H1 (cell line): ENCODE data around the gene SEMA5B. TPM values are rescaled to one million over a fixed set of nuclear protein-coding genes. Genes with fewer than 3 reads are reported as not detected.

Experiments
- CTCF ChIA-PET: fragments of 300-600 bp; sonication (Branson Sonifier 250); formaldehyde crosslinking; loops from one replicate; lab custom pipeline; 2021; ENCODE audit not compliant: partially characterized antibody; lab: Charles Lee
- POLR2A ChIA-PET: fragments of 300-600 bp; sonication (Branson Sonifier 250); formaldehyde crosslinking; loops from one replicate; lab custom pipeline; 2021; ENCODE audit warnings: inconsistent platforms; ENCODE audit not compliant: partially characterized antibody; lab: Charles Lee
- DNase-seq, 2 experiments: peaks; one replicate each; pipeline versions ENCODE4 v3.0.0 to v3.0.0-alpha.2; 2010 to 2022; ENCODE audit warnings: low spot score in 2 of 2, low read depth in 1 of 2, mixed read lengths in 1 of 2
- FAIRE-seq: peaks from 2 replicates; lab custom pipeline; 2011; peaks lifted over from hg19 to GRCh38; lab: Jason Lieb, UNC
- H2AFZ ChIP-seq: 2 replicates; pipeline ENCODE4 v1.8.1; 2012; ENCODE audit warnings: low read length, inconsistent platforms
- H2AK5ac ChIP-seq: 2 replicates; pipeline ENCODE4 v1.6.1; 2013; ENCODE audit warnings: low read depth, low read length
- H2BK120ac ChIP-seq: replicated peaks from 2 replicates; pipeline ENCODE3; 2013; ENCODE audit warnings: low read depth, low read length, inconsistent platforms
- H2BK12ac ChIP-seq: 2 replicates; pipeline ENCODE4 v1.6.1; 2013; ENCODE audit warnings: low read depth, low read length
- H2BK15ac ChIP-seq: 2 replicates; pipeline ENCODE4 v1.6.1; 2013; ENCODE audit warnings: low read length
- H2BK20ac ChIP-seq: 2 replicates; pipeline ENCODE4 v1.6.1; 2013; ENCODE audit warnings: low read length
- H2BK5ac ChIP-seq: 2 replicates; pipeline ENCODE4 v1.6.1; 2013; ENCODE audit warnings: low read depth, low read length
- H3K14ac ChIP-seq: 2 replicates; pipeline ENCODE4 v1.6.1; 2013; ENCODE audit warnings: inconsistent platforms; ENCODE audit not compliant: insufficient read length
- H3K18ac ChIP-seq: 2 replicates; pipeline ENCODE4 v1.6.1; 2013; ENCODE audit warnings: low read length; ENCODE audit errors: extremely low read depth
- H3K23ac ChIP-seq: 2 replicates; pipeline ENCODE4 v1.6.1; 2013; ENCODE audit warnings: inconsistent platforms; ENCODE audit not compliant: insufficient read length
- H3K23me2 ChIP-seq: 2 replicates; pipeline ENCODE4 v1.6.1; 2013; ENCODE audit warnings: low read depth, low read length
- H3K27ac ChIP-seq: 2 replicates; pipeline ENCODE4 v1.6.1; 2011; ENCODE audit warnings: low read depth, low read length, inconsistent platforms
- H3K27me3 ChIP-seq, 4 experiments: replicated peaks in 1 of 4; 1 replicate in 1 of 4; 2 replicates in 3 of 4; pipeline versions ENCODE4 v1.6.1 to v1.8.1; 2011 to 2013; ENCODE audit warnings: low read length in 3 of 4, mild to moderate bottlenecking in 3 of 4, inconsistent platforms in 2 of 4, mixed read lengths in 2 of 4, moderate library complexity in 1 of 4; ENCODE audit not compliant: control insufficient read depth in 3 of 4, insufficient read depth in 3 of 4; ENCODE audit errors: extremely low read depth in 1 of 4
- H3K36me3 ChIP-seq, 4 experiments: 2 replicates each; pipeline versions ENCODE4 v1.6.1 to v1.8.1; 2011 to 2013; ENCODE audit warnings: mild to moderate bottlenecking in 4 of 4, low read length in 3 of 4, moderate library complexity in 2 of 4, control low read depth in 1 of 4, inconsistent platforms in 1 of 4; ENCODE audit not compliant: insufficient read depth in 4 of 4, control insufficient read depth in 2 of 4
- H3K4ac ChIP-seq: replicated peaks from 2 replicates; pipeline ENCODE3; 2013; ENCODE audit warnings: low read length, low read depth, mixed read lengths, inconsistent platforms; ENCODE audit not compliant: insufficient read length
- H3K4me1 ChIP-seq, 4 experiments: replicated peaks in 1 of 4; 1 replicate in 1 of 4; 2 replicates in 3 of 4; pipeline versions ENCODE4 v1.6.1 to v1.8.1; 2011 to 2013; ENCODE audit warnings: low read length in 3 of 4, inconsistent platforms in 2 of 4, mixed read lengths in 1 of 4; ENCODE audit not compliant: insufficient read depth in 4 of 4, control insufficient read depth in 3 of 4
- H3K4me2 ChIP-seq, 2 experiments: 2 replicates each; pipeline versions ENCODE4 v1.6.1 to v1.8.1; 2011 to 2013; ENCODE audit warnings: low read depth in 2 of 2, low read length in 2 of 2, control low read depth in 1 of 2, inconsistent platforms in 1 of 2, mild to moderate bottlenecking in 1 of 2; ENCODE audit not compliant: insufficient read depth in 1 of 2
- H3K4me3 ChIP-seq, 4 experiments: fragments of 200-600, 300-600 bp in 1 of 4; sonication (generic), shearing (Covaris generic), sonication (Bioruptor Twin) in 1 of 4; 2 replicates each; pipeline versions ENCODE4 v1.5.1 to v1.8.1; 2011 to 2016; ENCODE audit warnings: low read length in 4 of 4, low read depth in 3 of 4, control low read depth in 2 of 4, inconsistent platforms in 2 of 4, mild to moderate bottlenecking in 2 of 4, mixed read lengths in 1 of 4, moderate library complexity in 1 of 4; ENCODE audit not compliant: insufficient read depth in 2 of 4; ENCODE audit errors: extremely low read depth in 1 of 4
- H3K56ac ChIP-seq: replicated peaks from 2 replicates; pipeline ENCODE3; 2013; ENCODE audit warnings: low read depth, mild to moderate bottlenecking, mixed read lengths, low read length, inconsistent platforms; ENCODE audit not compliant: insufficient read length
- H3K79me1 ChIP-seq: 2 replicates; pipeline ENCODE4 v1.6.1; 2013; ENCODE audit warnings: low read depth, low read length, control low read depth
- H3K79me2 ChIP-seq, 2 experiments: 2 replicates each; pipeline versions ENCODE4 v1.6.1 to v1.8.1; 2012 to 2013; ENCODE audit warnings: low read length in 2 of 2, mild to moderate bottlenecking in 2 of 2, inconsistent platforms in 1 of 2; ENCODE audit not compliant: insufficient read depth in 2 of 2, control insufficient read depth in 1 of 2
- H3K9ac ChIP-seq, 4 experiments: replicated peaks in 1 of 4; 1 replicate in 1 of 4; 2 replicates in 3 of 4; pipeline versions ENCODE4 v1.6.1 to v1.8.1; 2011 to 2013; ENCODE audit warnings: low read depth in 3 of 4, low read length in 3 of 4, control low read depth in 2 of 4, mild to moderate bottlenecking in 2 of 4, moderate library complexity in 2 of 4, inconsistent platforms in 1 of 4; ENCODE audit errors: extremely low read depth in 1 of 4
- H3K9me3 ChIP-seq, 2 experiments: 2 replicates each; pipeline versions ENCODE4 v1.6.1 to v1.8.1; 2012 to 2013; ENCODE audit warnings: mild to moderate bottlenecking in 2 of 2, moderate library complexity in 2 of 2, control low read depth in 1 of 2, inconsistent platforms in 1 of 2, low read depth in 1 of 2, low read length in 1 of 2, mixed read lengths in 1 of 2; ENCODE audit not compliant: insufficient read depth in 2 of 2
- H4K20me1 ChIP-seq, 2 experiments: replicated peaks in 1 of 2; 2 replicates each; pipeline versions ENCODE3 to v1.8.1; 2011 to 2013; ENCODE audit warnings: inconsistent platforms in 2 of 2, low read length in 2 of 2, mild to moderate bottlenecking in 1 of 2; ENCODE audit not compliant: insufficient read depth in 2 of 2, control insufficient read depth in 1 of 2
- H4K5ac ChIP-seq: 2 replicates; pipeline ENCODE4 v1.6.1; 2013; ENCODE audit warnings: low read length, low read depth, mixed read lengths, inconsistent platforms; ENCODE audit not compliant: insufficient read length
- H4K8ac ChIP-seq: 2 replicates; pipeline ENCODE4 v1.8.0; 2013; ENCODE audit warnings: mild to moderate bottlenecking, moderate library complexity, low read length, inconsistent platforms; ENCODE audit not compliant: insufficient read depth; ENCODE audit errors: extremely low read depth
- H4K91ac ChIP-seq: replicated peaks from 2 replicates; pipeline ENCODE3; 2013; ENCODE audit warnings: low read length, mixed read lengths, inconsistent platforms; ENCODE audit not compliant: insufficient read length
- CBX5 ChIP-seq: fragments of 300-800, 300-1000 bp; sonication (generic); IDR thresholded peaks from 2 replicates; pipeline ENCODE4 v1.7.1; 2016; ENCODE audit warnings: antibody characterized with exemption, low read length, low read depth
- CBX8 ChIP-seq: fragments of 300-800, 300-1000 bp; sonication (generic); IDR thresholded peaks from 2 replicates; pipeline ENCODE4 v1.7.1; 2016; ENCODE audit warnings: low read depth, low read length, borderline replicate concordance
- JUN ChIP-seq: IDR thresholded peaks from 2 replicates; pipeline ENCODE4 v1.6.1; 2011; ENCODE audit warnings: low read depth, mild to moderate bottlenecking, improper control_type of control experiment, low read length
- KDM4A ChIP-seq: IDR thresholded peaks from one replicate; pipeline ENCODE4 v1.7.1; 2012; ENCODE audit warnings: low read depth, mild to moderate bottlenecking, moderate library complexity, low read length, inconsistent platforms; ENCODE audit not compliant: severe bottlenecking
- NRF1 ChIP-seq: IDR thresholded peaks from 2 replicates; pipeline ENCODE4 v1.6.1; 2011; ENCODE audit warnings: mild to moderate bottlenecking, low read depth, low read length, improper control_type of control experiment
- POLR2A ChIP-seq, 2 experiments: IDR thresholded peaks; 1 replicate in 1 of 2; 2 replicates in 1 of 2; pipeline ENCODE4 v1.6.1; 2011; ENCODE audit warnings: low read depth in 2 of 2, low read length in 2 of 2, mild to moderate bottlenecking in 2 of 2; ENCODE audit errors: control extremely low read depth in 1 of 2
- POLR2AphosphoS5 ChIP-seq: IDR thresholded peaks from 2 replicates; pipeline ENCODE4 v1.6.1; 2011; ENCODE audit warnings: low read depth, low read length
- POU5F1 ChIP-seq: IDR thresholded peaks from 2 replicates; pipeline ENCODE4 v1.6.1; 2011; ENCODE audit warnings: low read depth, mild to moderate bottlenecking, low read length, moderate library complexity
- SIN3A ChIP-seq, 2 experiments: IDR thresholded peaks in 1 of 2; conservative IDR thresholded peaks in 1 of 2; 2 replicates each; pipeline ENCODE4 v1.6.1; 2011 to 2012; ENCODE audit warnings: low read length in 2 of 2, improper control_type of control experiment in 1 of 2, low read depth in 1 of 2, mild to moderate bottlenecking in 1 of 2
- SIRT6 ChIP-seq: IDR thresholded peaks from one replicate; pipeline ENCODE4 v1.7.1; 2012; ENCODE audit warnings: low read length, inconsistent platforms
- SP2 ChIP-seq: IDR thresholded peaks from 2 replicates; pipeline ENCODE4 v1.6.1; 2012; ENCODE audit warnings: mild to moderate bottlenecking, low read length, inconsistent platforms
- SUZ12 ChIP-seq: fragments of 200-600 bp; sonication (generic); IDR thresholded peaks from 2 replicates; pipeline ENCODE4 v1.6.1; 2012; ENCODE audit warnings: mild to moderate bottlenecking, inconsistent platforms, low read length, moderate library complexity, mixed read lengths
- WGBS, 2 experiments: shearing (Covaris generic) in 1 of 2; methylation state at CpG; one replicate each; pipeline versions ENCODE4 v1.1.6 to v1.1.7; 2013 to 2015; ENCODE audit warnings: low lambda C conversion rate in 2 of 2, mixed read lengths in 2 of 2, inconsistent platforms in 1 of 2, low coverage in 1 of 2, missing lambda C conversion rate in 1 of 2; ENCODE audit not compliant: insufficient replicate concordance in 2 of 2, insufficient coverage in 1 of 2, insufficient read length in 1 of 2; ENCODE audit errors: extremely low coverage in 1 of 2, missing lambda C conversion rate in 1 of 2; 5-methylcytosine and 5-hydroxymethylcytosine counted together
- polyA plus RNA-seq, 7 experiments: library from polyadenylated mRNA; depleted of rRNA in 3 of 7; stranded (reverse) in 5 of 7; unstranded in 2 of 7; fragments of >200 nt in 5 of 7; fragments of 200-250 nt in 2 of 7; gene quantifications; 1 replicate in 5 of 7; 2 replicates in 1 of 7; 4 replicates in 1 of 7; pipeline versions ENCODE4 v1.2.1 to v1.2.3, GENCODE V29; 2011 to 2013; ENCODE audit warnings: missing spikeins in 2 of 7, mixed read lengths in 2 of 7
- total RNA-seq: library from RNA; stranded (reverse); fragmentation: NEBNext Ultra II Directional; extraction: Animal tissue kit (Norgen Biotek cat#: 25700); gene quantifications from 2 replicates; pipeline ENCODE4 v1.2.1, GENCODE V29; 2021
- TF ChIP-seq, protein P1 (sequence below): IDR thresholded peaks from 2 replicates; pipeline ENCODE4 v1.6.1; 2012; ENCODE audit warnings: inconsistent platforms
- TF ChIP-seq, protein P2 (sequence below): IDR thresholded peaks from 2 replicates; pipeline ENCODE4 v1.6.1; 2011; ENCODE audit warnings: low read depth, mild to moderate bottlenecking, low read length; ENCODE audit not compliant: insufficient read depth

The SEMA5B gene
- total and polyA plus RNA-seq, 2 of the 8 experiments (the other 6 are each of a cell fraction or from before 2014, with no cell fraction given): 13.1 to 22.4 TPM

DNA sequence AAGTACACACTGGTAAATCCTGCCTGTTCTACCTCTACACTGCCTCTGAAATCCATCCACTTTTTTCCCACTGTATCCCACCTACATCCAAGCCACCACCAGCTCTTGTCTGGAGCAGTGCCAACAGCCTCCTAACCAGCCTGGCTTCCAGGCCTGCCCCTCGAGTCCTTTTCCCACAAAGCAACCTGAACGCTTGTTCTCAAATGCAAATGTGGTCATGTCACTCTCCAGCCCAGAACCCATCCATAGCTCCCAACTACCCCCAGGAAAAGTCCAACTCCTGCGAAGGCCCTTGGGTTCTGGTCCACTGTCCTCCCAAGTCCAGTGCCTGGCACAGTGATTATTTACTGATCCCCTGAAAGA lies 83.8 kb downstream of the SEMA5B start:
- H3K27me3 ChIP-seq: no peaks in the 10 kb centered on the region; a peak in 3 of 7 replicates
- no peak overlapping the region for H2BK12ac ChIP-seq
- no peak overlapping the region for H4K8ac ChIP-seq
- FAIRE-seq (no peak), DNase-seq (no peak)
- WGBS, 2 experiments: 81% methylated on average over 3 of the region's 3 CpGs; no CpG with 5 or more reads in 1 of the 2 experiments
- no peak overlapping the region for H2AFZ ChIP-seq
- no peaks in the 10 kb centered on the region for H3K23me2 ChIP-seq
- no peak overlapping the region for H3K56ac ChIP-seq
- no peak overlapping the region for H4K91ac ChIP-seq
- no peak overlapping the region for H2BK15ac ChIP-seq
- H2AK5ac ChIP-seq: no peak overlapping the region
- no peak overlapping the region for H3K4ac ChIP-seq
- H3K23ac ChIP-seq: no peak overlapping the region
- H4K5ac ChIP-seq: no peak overlapping the region
- no peaks in the 10 kb centered on the region for H3K79me2 ChIP-seq
- no peak overlapping the region for H2BK120ac ChIP-seq
- ChIA-PET CTCF (interaction anchor here (0.6 to 6.3 kb wide), 45 partner anchors 10 to 355 kb away, joined by 3 to 151 read pairs (median 7); partner anchors contain the start of genes PDIA5 and SEMA5B), POLR2A (interaction anchor here (1.3 to 1.4 kb wide), 2 partner anchors 72 to 82 kb away, joined by 3 to 4 read pairs; no protein-coding TSS in a partner anchor)
- no peak overlapping the region for H3K18ac ChIP-seq
- H3K9ac ChIP-seq: no peak overlapping the region
- H3K4me3 ChIP-seq: no peak overlapping the region
- H3K14ac ChIP-seq: no peak overlapping the region
- H2BK20ac ChIP-seq: no peak overlapping the region
- peaks cover 2 to 21% (median 4%) of the 10 kb centered on the region in 4 experiments; a peak in 6 of 7 replicates for H3K4me1 ChIP-seq
- H3K27ac ChIP-seq: no peak overlapping the region
- peaks cover 0 to 6% of the 10 kb centered on the region in 2 experiments for H4K20me1 ChIP-seq
- H3K4me2 ChIP-seq: no peak overlapping the region
- H3K79me1 ChIP-seq: no peaks in the 10 kb centered on the region
- H3K9me3 ChIP-seq: no peaks in the 10 kb centered on the region
- no peak overlapping the region for H2BK5ac ChIP-seq
- H3K36me3 ChIP-seq: no peaks in the 10 kb centered on the region
- TF ChIP-seq SIRT6: no peak
- TF ChIP-seq SP2: no peak
- TF ChIP-seq KDM4A: no peak
- TF ChIP-seq POLR2A (IDR thresholded peaks at IDR 0.05; ENCODE audit: control extremely low read depth in 1 of 2, low read depth in 2 of 2, low read length in 2 of 2): no peak
- TF ChIP-seq POLR2AphosphoS5: no peak
- TF ChIP-seq SIN3A (conservative IDR thresholded peaks at IDR 0.05 in 1 of 2, IDR thresholded peaks at IDR 0.05 in 1 of 2; ENCODE audit: low read depth in 1 of 2, low read length in 2 of 2): no peak
- TF ChIP-seq SUZ12: no peak
- TF ChIP-seq POU5F1: no peak
- no peak for TF ChIP-seq CBX8
- TF ChIP-seq NRF1: no peak
- no peak for TF ChIP-seq CBX5
- TF ChIP-seq, protein P1, sequence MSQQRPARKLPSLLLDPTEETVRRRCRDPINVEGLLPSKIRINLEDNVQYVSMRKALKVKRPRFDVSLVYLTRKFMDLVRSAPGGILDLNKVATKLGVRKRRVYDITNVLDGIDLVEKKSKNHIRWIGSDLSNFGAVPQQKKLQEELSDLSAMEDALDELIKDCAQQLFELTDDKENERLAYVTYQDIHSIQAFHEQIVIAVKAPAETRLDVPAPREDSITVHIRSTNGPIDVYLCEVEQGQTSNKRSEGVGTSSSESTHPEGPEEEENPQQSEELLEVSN: no peak
- TF ChIP-seq JUN: no peak
- TF ChIP-seq, protein P2, sequence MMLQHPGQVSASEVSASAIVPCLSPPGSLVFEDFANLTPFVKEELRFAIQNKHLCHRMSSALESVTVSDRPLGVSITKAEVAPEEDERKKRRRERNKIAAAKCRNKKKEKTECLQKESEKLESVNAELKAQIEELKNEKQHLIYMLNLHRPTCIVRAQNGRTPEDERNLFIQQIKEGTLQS: no peak
